Neuronal stem cell (in vitro differentiated cells): ENCODE results near the gene ADGRG3.

ENCODE experiments used
- DNase-seq: peaks from one replicate; pipeline ENCODE4 v3.0.0-alpha.2; 2013; ENCODE audit warnings: low spot score
- H2AFZ ChIP-seq: one replicate; pipeline ENCODE4 v1.6.1; 2013; ENCODE audit warnings: mild to moderate bottlenecking, low read length, inconsistent platforms
- H2AK5ac ChIP-seq: 2 replicates; pipeline ENCODE4 v1.6.1; 2013; ENCODE audit warnings: low read depth, mild to moderate bottlenecking, inconsistent platforms, low read length, moderate library complexity, mixed read lengths
- H2BK120ac ChIP-seq: 2 replicates; pipeline ENCODE4 v1.6.1; 2013; ENCODE audit warnings: low read depth, mild to moderate bottlenecking, inconsistent platforms, low read length, moderate library complexity, mixed read lengths
- H2BK12ac ChIP-seq: one replicate; pipeline ENCODE4 v1.6.1; 2013; ENCODE audit warnings: low read length, inconsistent platforms
- H2BK15ac ChIP-seq: 2 replicates; pipeline ENCODE4 v1.6.1; 2013; ENCODE audit warnings: mild to moderate bottlenecking, low read length, inconsistent platforms, mixed read lengths
- H2BK5ac ChIP-seq: one replicate; pipeline ENCODE4 v1.6.1; 2013; ENCODE audit warnings: inconsistent platforms, mild to moderate bottlenecking, low read length, moderate library complexity
- H3K14ac ChIP-seq: one replicate; pipeline ENCODE4 v1.6.1; 2013; ENCODE audit warnings: low read length, inconsistent platforms
- H3K18ac ChIP-seq: 2 replicates; pipeline ENCODE4 v1.6.1; 2013; ENCODE audit warnings: low read length, inconsistent platforms
- H3K23ac ChIP-seq: 2 replicates; pipeline ENCODE4 v1.6.1; 2013; ENCODE audit warnings: low read depth, mild to moderate bottlenecking, mixed read lengths, low read length, inconsistent platforms; ENCODE audit not compliant: poor library complexity
- H3K27ac ChIP-seq: replicated peaks from 3 replicates; pipeline ENCODE4 v1.5.1; 2013; ENCODE audit warnings: low read length, inconsistent platforms
- H3K27me3 ChIP-seq, 3 experiments: 2 replicates each; pipeline ENCODE4 v1.6.1; 2013; ENCODE audit warnings: low read length in 3 of 3, mild to moderate bottlenecking in 2 of 3, inconsistent platforms in 1 of 3, low read depth in 1 of 3, mixed read lengths in 1 of 3, moderate library complexity in 1 of 3; ENCODE audit not compliant: control insufficient read depth in 3 of 3, insufficient read depth in 3 of 3
- H3K36me3 ChIP-seq, 2 donors: replicated peaks in 1 of 2; 2 replicates each; pipeline ENCODE4 v1.6.1; 2013; ENCODE audit warnings: low read length in 2 of 2; ENCODE audit not compliant: control insufficient read depth in 2 of 2, insufficient read depth in 2 of 2
- H3K4ac ChIP-seq: 2 replicates; pipeline ENCODE4 v1.6.1; 2013; ENCODE audit warnings: inconsistent platforms, mild to moderate bottlenecking, low read length, moderate library complexity
- H3K4me1 ChIP-seq, 2 donors: 1 replicate in 1 of 2; 2 replicates in 1 of 2; pipeline ENCODE4 v1.6.1; 2013; ENCODE audit warnings: low read length in 2 of 2, low read depth in 1 of 2; ENCODE audit not compliant: control insufficient read depth in 2 of 2, insufficient read depth in 1 of 2
- H3K4me2 ChIP-seq: one replicate; pipeline ENCODE4 v1.6.1; 2013; ENCODE audit warnings: mild to moderate bottlenecking, low read length, inconsistent platforms; ENCODE audit not compliant: insufficient read depth, poor library complexity, severe bottlenecking
- H3K4me3 ChIP-seq, 2 donors: 2 replicates each; pipeline ENCODE4 v1.5.1; 2013; ENCODE audit warnings: low read length in 2 of 2, mild to moderate bottlenecking in 2 of 2, inconsistent platforms in 1 of 2, moderate library complexity in 1 of 2
- H3K79me1 ChIP-seq: one replicate; pipeline ENCODE4 v1.6.1; 2013; ENCODE audit warnings: low read depth, mild to moderate bottlenecking, inconsistent platforms, low read length, moderate library complexity
- H3K9ac ChIP-seq: one replicate; pipeline ENCODE4 v1.6.1; 2013; ENCODE audit warnings: mild to moderate bottlenecking, low read depth, low read length, inconsistent platforms; ENCODE audit not compliant: poor library complexity
- H3K9me3 ChIP-seq, 2 donors: replicated peaks in 1 of 2; 2 replicates each; pipeline versions ENCODE3 to v1.6.1; 2013; ENCODE audit warnings: low read length in 2 of 2, mild to moderate bottlenecking in 2 of 2, inconsistent platforms in 1 of 2, low read depth in 1 of 2, mixed read lengths in 1 of 2, moderate library complexity in 1 of 2; ENCODE audit not compliant: control insufficient read depth in 2 of 2, insufficient read depth in 1 of 2
- H4K8ac ChIP-seq: one replicate; pipeline ENCODE4 v1.6.1; 2013; ENCODE audit warnings: low read depth, mild to moderate bottlenecking, inconsistent platforms, low read length, moderate library complexity
- H4K91ac ChIP-seq: one replicate; pipeline ENCODE4 v1.6.1; 2013; ENCODE audit warnings: low read length, low read depth, mild to moderate bottlenecking, inconsistent platforms; ENCODE audit not compliant: poor library complexity
- WGBS, 2 donors: extraction: QIAGEN DNeasy Blood & Tissue Kit; methylation state at CpG; one replicate each; pipeline ENCODE4 v1.1.7; 2013; ENCODE audit warnings: missing lambda C conversion rate in 2 of 2, mixed read lengths in 1 of 2; ENCODE audit not compliant: insufficient read length in 2 of 2, insufficient replicate concordance in 1 of 2; ENCODE audit errors: extremely low coverage in 2 of 2; 5-methylcytosine and 5-hydroxymethylcytosine counted together

Gene ADGRG3

DNA sequence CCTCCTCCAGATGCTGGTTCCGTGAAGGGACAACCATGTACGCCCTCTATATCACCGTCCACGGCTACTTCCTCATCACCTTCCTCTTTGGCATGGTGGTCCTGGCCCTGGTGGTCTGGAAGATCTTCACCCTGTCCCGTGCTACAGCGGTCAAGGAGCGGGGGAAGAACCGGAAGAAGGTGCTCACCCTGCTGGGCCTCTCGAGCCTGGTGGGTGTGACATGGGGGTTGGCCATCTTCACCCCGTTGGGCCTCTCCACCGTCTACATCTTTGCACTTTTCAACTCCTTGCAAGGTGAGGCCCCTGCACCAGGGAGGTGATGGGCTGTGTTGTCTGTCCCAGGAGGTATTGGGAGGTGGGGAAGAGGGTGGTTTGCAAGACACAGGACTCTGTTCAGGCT is 17.5 kb downstream of the ADGRG3 start:
- no peak overlapping the region for H3K14ac ChIP-seq
- peaks cover 9 to 11% of the 10 kb centered on the region in 2 donors for H3K4me1 ChIP-seq
- H3K4me2 ChIP-seq = no peak overlapping the region
- peak overlapping the region; percentile 42 for H3K18ac ChIP-seq
- DNase-seq = no peak
- H3K27ac ChIP-seq = no peak overlapping the region
- H2BK5ac ChIP-seq = no peak overlapping the region
- H2BK120ac ChIP-seq = no peak overlapping the region
- H3K79me1 ChIP-seq = no peaks in the 10 kb centered on the region
- no peak overlapping the region for H3K23ac ChIP-seq
- WGBS, 2 donors = no CpG with 5 or more reads among the region's 11 CpGs
- H2BK12ac ChIP-seq = no peak overlapping the region
- H2AFZ ChIP-seq = no peak overlapping the region
- peak overlapping the region; percentile 47 for H2AK5ac ChIP-seq
- H3K9me3 ChIP-seq = no peaks in the 10 kb centered on the region
- no peak overlapping the region for H3K4ac ChIP-seq
- no peak overlapping the region for H3K4me3 ChIP-seq
- H4K8ac ChIP-seq = no peak overlapping the region
- H3K9ac ChIP-seq = no peak overlapping the region
- H2BK15ac ChIP-seq = peak overlapping the region; percentile 62
- no peaks in the 10 kb centered on the region for H3K36me3 ChIP-seq
- H3K27me3 ChIP-seq = peaks cover 0 to 12% (median 0%) of the 10 kb centered on the region in 3 experiments
- H4K91ac ChIP-seq = no peak overlapping the region

DNA sequence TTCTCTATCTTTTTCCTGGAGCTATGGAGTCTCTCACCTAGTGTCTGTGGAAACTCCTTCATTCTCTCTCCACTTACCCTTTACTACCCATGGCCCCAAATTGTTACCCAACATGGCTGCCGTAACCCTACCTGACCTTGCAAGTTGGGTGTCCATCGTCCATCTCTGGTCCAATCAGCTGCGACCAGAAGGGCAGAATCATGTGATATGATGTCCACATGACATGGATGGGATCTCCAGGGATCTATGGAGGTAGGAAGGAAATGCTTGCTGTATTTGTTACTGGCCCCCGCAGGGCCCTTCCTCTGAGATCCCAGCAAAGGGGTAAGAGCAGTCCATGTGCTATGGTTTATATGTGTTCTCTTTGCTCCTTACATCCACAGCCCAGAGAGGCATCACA is 18.5 kb downstream of the ADGRG3 start:
- Histone ChIP-seq H4K91ac (no peak overlapping the region), H2BK5ac (no peak overlapping the region), H3K14ac (no peak overlapping the region), H3K23ac (no peak overlapping the region), H2BK12ac (no peak overlapping the region), H3K9ac (no peak overlapping the region), H3K4me3 (no peak overlapping the region), H3K18ac (no peak overlapping the region), H3K4me1 (peaks cover 9 to 11% of the 10 kb centered on the region in 2 donors), H3K9me3 (no peaks in the 10 kb centered on the region), H3K36me3 (no peaks in the 10 kb centered on the region), H3K4me2 (no peak overlapping the region), H4K8ac (no peak overlapping the region), H2AFZ (peak overlapping the region; percentile 12), H3K27me3 (peaks cover 0 to 12% (median 3%) of the 10 kb centered on the region in 3 experiments), H3K4ac (no peak overlapping the region), H3K79me1 (no peaks in the 10 kb centered on the region), H2AK5ac (no peak overlapping the region), H3K27ac (no peak overlapping the region), H2BK120ac (no peak overlapping the region), H2BK15ac (no peak overlapping the region)
- DNase-seq = no peak
- no CpG with 5 or more reads among the region's 4 CpGs for WGBS, 2 donors

DNA sequence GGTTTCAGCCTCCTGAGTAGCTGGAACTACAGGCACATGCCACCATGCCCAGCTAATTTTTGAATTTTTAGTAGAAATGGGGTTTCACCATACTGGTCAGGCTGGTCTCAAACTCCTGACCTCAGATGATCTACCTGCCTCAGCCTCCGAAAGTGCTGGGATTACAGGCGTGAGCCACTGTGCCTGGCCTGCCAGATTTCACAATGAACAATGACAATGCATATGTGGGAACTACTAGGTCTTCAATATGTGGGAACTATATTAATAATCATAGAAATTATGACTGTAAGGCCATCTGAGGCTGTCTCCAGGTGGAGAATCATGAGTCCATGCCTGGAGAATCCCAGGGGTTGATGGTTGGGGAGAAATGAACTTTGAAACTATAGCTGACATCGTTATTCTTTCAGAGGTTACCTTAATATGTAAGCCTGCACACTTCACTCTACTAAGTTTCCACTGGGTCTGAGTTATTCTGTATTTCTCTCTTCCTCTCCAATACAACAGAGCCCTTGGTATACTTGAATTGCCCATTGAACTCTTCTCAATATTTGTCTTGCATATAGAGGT is 19.3 kb downstream of the ADGRG3 start:
- no peak for DNase-seq
- Histone ChIP-seq H2BK120ac (no peak overlapping the region), H3K4me1 (peaks cover 9 to 11% of the 10 kb centered on the region in 2 donors)

DNA sequence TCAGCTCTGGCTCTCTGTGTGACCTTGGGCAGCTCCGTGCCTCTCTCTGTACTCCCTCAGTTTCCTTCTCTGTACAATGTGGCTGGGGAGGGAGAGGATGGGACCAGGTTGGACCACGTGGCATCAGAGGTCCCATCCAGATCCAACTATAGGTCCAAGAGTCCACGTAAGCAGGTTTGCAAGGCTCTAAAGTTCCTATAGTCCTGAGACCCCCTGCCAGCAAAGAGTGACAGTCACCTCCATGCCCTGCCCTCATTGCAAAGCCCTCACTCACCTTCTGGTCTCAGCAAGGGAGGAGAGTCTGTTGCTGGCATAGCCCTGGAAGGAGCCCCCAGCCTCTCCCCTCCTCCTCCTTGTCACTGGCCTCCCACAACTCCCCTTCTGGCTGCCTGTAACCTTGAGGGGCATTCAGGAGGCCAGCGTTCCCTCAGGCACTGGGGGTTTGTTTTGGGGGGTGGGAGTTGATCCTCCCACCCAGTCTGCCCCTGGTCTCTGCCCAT is 20.4 kb downstream of the ADGRG3 start:
- Histone ChIP-seq H2AK5ac (peak overlapping the region; percentile 5), H2BK12ac (no peak overlapping the region), H3K36me3 (no peaks in the 10 kb centered on the region), H3K4me1 (peaks cover 8 to 9% of the 10 kb centered on the region in 2 donors), H4K8ac (no peak overlapping the region), H3K9ac (no peak overlapping the region), H3K23ac (no peak overlapping the region), H3K14ac (no peak overlapping the region), H2BK5ac (no peak overlapping the region), H2AFZ (no peak overlapping the region), H3K4ac (no peak overlapping the region), H2BK120ac (no peak overlapping the region), H3K79me1 (no peaks in the 10 kb centered on the region), H3K27ac (no peak overlapping the region), H3K27me3 (peaks cover 0 to 12% (median 3%) of the 10 kb centered on the region in 3 experiments), H2BK15ac (peak overlapping the region; percentile 4), H3K4me2 (no peak overlapping the region), H3K4me3 (no peak overlapping the region), H4K91ac (no peak overlapping the region), H3K18ac (peak overlapping the region; percentile 40), H3K9me3 (no peaks in the 10 kb centered on the region)
- DNase-seq = no peak
- no CpG with 5 or more reads among the region's 4 CpGs for WGBS, 2 donors

More for the DNA sequence above, 19.3 kb downstream of the ADGRG3 start:
- Histone ChIP-seq H2BK5ac (no peak overlapping the region), H3K9ac (no peak overlapping the region), H2BK12ac (no peak overlapping the region), H3K23ac (no peak overlapping the region), H3K4ac (no peak overlapping the region), H3K4me3 (no peak overlapping the region), H3K14ac (no peak overlapping the region), H3K27me3 (peaks cover 0 to 12% (median 3%) of the 10 kb centered on the region in 3 experiments), H3K18ac (no peak overlapping the region), H3K9me3 (no peaks in the 10 kb centered on the region), H2AK5ac (no peak overlapping the region), H3K36me3 (no peaks in the 10 kb centered on the region), H2BK15ac (no peak overlapping the region), H3K4me2 (no peak overlapping the region), H3K27ac (no peak overlapping the region), H4K8ac (no peak overlapping the region), H4K91ac (no peak overlapping the region), H2AFZ (no peak overlapping the region), H3K79me1 (no peaks in the 10 kb centered on the region)
- WGBS, 2 donors = no CpG with 5 or more reads among the region's 3 CpGs
